GM10847 (cell line): Measurements from ENCODE around the gene PMVK.

Experiments used
- POLR2A ChIP-seq: IDR thresholded peaks from 2 replicates; pipeline ENCODE4 v1.6.1; 2011; ENCODE audit not compliant: insufficient read length; ENCODE audit errors: extremely low read depth

Gene PMVK

DNA sequence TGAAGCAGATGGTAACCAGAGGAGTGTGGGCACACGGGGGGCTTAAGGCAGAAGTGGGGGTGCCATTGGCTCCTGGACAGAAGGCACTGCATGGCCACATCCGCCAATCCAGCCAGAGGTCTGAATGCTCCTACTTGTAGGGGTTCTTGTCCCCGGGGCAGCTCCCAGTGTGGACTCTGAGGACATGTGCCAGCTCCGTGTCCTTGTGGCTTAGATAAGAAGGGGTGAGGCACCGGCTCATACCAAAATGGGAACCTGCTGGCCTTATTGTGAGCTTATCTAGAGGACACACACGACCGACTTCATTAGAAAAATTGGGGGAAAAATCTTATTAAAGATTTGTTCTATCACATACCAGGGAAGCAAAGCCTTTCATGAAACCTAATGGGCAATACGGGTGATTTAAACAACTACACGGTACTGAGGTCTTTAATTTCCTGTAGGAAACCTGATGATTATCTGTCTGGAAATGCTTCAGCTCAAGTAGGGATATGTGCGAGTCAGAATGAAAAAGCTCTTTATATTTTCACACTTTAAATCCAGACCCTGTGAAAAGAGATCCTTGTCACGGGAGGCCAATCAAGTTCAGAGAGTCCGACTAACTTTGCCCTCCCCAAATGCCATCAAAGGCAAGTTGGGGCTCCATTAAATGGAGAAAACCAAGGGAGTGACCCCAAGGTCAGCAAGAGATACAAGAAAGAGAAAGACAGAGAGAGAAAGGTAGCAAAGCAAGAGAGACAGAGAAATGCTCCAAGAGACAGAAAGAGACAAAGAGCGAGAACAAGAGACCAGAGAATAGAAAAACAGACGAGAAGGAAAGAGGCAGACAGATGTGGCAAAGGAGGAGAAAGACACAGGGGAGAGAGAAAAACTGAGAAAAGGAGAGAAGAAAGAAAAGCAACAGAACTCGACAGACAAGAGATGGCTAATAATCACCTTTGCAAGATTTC lies 52.3 kb downstream of the PMVK start:
- TF ChIP-seq POLR2A, result no peak

DNA sequence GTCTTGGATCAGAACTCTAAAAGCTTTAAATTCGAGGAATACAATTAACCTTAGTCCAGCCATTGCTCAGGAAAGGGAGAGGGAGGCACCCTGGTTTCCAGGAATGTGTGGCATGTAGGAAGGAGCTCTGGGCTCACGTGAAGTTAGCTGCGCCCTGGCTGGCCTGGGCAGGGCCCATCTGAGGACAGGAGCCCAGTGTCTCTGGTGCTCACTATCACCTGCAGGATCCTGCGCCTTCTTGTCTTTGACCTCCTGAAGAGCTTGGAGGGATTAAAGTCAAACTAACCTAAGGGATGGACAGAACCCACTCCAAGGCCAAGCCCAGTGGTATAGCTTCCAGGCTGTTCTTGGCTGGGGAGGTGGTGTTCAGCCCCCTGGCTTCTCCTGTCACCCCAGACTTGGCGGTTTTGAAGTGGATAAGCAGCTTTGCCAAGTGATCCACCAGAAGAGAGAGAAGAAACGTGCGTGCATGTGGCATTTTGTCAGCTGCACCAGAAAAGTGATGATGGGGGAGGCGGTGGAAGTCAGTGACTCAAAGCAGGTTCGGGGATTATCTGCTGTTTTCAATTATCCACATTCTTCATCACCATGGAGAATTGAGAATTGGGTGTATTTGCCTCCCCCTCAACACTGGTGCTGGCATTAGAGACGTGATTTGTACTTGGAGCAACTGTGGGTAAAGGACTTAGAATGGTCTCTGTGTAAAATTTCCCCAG lies 54.5 kb downstream of the PMVK start:
- no peak for TF ChIP-seq POLR2A

DNA sequence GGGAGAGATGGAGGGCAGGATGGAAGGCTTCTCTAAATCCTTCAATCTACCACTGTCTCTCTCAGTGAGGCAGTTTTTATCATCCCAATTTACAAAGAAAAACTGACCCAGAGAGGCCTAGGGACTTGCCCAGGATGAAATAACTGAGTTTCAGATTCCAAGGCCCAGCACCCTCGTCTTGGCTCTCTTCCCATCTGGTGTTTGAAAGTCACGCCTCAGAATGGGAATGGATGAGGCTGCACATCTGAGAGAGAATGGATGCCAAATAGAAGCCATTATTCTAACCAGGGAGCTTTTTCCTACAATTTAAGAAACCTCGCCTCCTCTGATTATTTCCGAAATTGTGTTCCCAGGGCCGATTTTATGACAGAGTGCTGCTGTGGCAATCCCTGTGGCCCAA lies 55.8 kb downstream of the PMVK start:
- no peak for TF ChIP-seq POLR2A

DNA sequence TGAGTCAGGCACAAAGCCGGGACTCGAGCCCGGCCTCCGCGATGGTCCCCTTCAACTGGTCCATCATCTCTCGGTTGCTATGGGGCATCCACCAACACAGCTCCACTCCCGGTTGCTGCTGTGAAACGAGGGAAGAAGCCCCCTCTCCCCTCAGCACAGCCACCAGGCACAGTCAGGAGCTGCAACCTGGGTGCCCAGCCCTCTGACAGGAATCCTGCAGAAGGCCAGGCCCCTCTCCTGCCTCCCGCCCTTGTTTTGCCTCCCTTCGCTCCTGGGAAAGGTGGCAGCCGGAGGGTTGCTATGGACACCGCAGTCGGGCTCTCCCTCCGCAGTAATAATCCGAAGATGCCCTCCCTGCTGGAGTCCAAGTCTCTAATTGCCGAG lies 57.5 kb downstream of the PMVK start:
- TF ChIP-seq POLR2A, result no peak

DNA sequence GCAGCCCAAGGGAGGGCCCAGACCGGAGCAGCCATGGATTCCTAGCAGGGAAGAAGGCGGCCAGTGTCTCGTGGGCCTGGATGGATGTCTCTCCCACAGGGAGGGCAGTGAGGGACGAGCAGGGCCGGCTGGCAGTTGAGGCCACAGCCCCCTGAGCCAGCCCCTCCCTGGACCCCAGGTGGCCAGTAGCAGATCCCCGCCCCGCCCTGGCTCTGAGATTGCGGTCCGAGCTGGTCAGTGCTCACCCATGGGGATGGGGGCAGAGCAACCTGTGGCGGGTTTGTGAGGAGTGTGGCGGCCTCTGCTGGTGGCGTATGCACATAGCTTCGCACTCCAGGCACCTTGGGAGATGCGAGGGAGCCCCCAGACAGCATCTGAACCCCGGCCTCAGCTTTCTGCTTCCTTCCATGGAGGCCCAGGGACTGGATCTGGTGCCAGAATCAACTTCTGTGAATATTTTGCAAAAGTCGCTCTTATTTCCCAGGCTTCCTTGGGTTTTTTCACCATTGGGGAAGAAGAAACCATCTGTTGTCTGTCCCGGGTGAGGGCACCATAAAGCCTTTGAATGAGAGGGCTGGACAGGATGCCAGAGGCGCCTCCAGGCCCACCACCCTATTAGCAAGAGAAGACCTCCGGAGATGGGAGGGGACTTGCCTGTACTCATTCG lies 58.0 kb downstream of the PMVK start:
- no peak for TF ChIP-seq POLR2A

DNA sequence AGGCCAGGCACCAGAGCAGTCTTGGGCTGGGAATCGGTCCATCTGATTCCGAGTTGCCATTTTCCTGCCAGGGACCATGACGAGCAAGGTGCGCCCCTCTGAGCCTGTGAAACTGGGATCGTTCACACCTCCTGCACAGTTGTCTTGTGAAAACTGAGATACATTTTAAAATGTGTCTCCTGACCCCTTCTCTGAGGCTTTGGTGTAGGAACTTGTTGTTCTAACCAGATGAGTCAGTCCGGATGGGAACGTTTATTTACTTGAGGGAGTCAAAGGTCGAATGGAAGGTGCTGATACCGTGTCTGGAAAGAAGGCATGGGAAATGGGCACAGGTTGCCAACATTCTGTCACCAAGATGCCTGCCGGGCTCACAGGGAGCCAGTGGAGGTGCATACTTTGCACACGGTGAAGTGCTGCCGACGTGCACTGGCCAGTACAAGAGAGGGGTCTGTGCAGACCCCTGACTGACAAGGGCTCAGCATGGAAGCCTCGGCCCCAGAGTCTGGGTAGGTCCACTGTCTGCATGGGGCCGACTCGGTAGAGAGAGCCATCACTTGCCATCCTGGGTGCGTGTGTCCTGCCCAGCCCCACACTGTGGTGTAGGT lies 59.0 kb downstream of the PMVK start:
- no peak for TF ChIP-seq POLR2A

DNA sequence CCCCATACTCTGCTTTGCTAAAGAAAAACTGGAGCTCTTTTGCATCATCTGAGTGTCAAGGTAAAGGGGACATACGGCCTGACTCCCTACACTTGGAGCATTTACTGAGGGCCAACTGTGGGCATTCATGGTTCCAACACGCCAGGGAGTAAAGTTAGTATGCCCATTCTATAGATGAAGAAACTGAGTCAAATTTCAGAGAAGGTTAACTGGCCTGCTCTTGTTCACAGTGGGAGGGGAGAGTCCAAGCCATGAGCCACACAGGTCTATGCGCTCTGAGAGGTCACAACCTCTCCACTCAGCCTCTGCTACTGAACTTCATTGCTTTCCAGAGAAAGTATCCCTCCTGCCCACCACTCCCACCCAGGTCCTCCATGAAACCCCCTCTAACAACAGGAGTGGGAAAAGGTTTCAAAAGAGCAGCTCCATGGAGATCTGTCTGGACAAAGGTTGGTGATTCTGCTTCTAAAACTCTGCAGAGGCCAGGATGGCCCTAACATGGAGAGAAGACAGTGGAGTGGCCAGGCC lies 59.6 kb downstream of the PMVK start:
- TF ChIP-seq POLR2A, result no peak
